SHP77 (cell line): ENCODE measurements around the gene TAS2R40.

Experiments used
- DNase-seq, 2 experiments: peaks; one replicate each; lab custom pipeline; 2025; lab: John Stamatoyannopoulos, UW

The TAS2R40 gene

GRCh38 chr7:143223784-143224183, 1.9 kb downstream of the TAS2R40 start:
- no peak for DNase-seq

DNA sequence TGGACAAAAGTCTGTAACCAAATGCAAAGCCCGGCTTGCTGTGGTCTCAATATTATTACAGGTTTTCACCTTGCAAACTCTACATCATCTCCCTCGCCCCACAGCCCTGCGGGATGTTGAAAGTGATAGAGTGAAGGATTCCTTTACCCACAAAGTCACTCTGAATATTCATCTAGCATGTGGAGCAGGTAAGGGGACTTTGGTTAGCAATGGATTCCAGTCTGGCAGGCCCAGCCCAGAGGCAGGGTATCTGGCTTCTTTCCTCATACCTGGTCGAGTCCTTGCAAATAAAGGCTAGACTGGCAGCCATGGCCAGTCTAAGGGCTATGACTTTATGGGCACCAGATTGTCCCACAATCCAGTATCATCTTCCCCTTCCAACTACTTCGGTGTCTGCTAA, 3.2 kb downstream of the TAS2R40 start:
- no peak for DNase-seq

DNA sequence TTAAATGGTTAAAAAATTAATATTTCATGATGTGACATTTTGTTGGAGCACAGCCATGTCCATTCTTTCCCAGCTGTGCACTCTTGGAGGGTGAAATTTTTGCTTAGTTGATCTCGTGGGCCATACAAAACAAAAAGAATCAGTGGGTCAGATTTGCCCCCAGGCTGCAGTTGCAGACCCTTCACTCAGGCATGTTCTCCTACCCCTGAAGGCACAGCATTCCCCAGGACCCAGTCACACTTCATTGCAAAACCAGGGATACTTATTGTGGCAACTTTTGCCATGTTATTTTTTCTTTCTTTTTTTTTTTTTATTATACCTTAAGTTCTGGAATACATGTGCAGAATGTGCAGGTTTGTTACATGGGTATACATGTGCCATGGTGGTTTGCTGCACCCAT, 6.0 kb downstream of the TAS2R40 start:
- DNase-seq: no peak

- DNase-seq: no peak
These were observed 7.4 kb downstream of the TAS2R40 start for GRCh38 chr7:143229054-143229790.

DNA sequence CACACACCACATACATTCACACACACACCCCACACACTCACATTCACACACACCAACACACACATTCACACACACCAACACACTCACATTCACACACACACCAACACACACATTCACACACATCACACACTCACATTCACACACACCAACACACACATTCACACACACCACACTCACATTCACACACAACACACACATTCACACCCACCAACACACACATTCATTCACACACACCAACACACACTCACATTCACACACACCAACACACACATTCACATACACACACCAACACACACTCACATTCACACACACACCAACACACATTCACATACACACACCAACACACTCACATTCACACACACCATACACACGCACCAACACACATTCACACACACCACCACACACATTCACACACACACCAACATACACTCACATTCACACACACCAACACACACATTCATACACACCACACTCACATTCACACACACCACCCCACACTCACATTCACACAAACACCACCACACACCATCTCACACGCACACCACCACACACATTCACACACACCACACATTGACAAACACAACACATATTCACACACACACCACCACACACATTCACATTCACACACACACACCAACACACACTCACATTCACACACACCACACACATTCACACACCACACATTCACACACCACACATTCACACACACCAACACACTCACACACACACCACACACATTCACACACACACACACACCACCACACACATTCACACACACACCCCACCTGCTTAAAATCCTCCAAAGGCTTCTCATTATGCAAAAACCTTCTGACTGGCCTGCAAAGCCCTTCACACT, 9.0 kb downstream of the TAS2R40 start:
- DNase-seq: no peak

DNA sequence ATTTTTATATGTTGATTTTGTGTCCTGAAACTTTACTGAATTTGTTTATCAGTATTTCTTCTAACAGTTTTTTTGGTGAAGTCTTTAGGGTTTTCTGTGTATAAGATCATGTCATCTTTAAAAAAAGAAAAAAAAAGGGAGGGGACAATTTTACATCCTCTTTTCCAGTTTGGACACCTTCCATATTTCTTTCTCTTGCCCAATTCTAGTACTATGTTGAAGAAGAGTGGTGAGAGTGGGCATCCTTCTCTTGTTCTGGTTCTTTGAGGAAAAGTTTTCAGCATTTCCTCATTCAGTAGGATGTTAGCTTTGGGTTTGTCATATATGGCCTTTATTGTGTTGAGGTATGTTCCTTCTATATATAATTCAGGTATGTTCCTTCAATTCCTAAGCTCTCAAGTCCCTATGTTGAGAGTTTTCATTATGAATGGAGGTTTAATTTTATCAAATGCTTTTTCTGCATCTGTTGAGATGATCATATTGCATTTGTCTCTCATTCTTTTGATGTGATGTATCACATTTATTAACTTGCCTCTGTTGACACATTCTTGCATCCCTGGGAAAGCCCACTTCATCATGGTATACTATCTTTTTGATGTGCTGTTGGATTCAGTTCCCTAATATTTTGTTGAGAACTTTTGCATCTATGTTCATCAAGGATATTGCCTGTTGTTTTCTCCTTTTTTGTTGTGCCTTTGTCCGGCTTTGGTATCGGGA, 12.1 kb downstream of the TAS2R40 start:
- no peak for DNase-seq

GRCh38 chr7:143234533-143234875, 12.7 kb downstream of the TAS2R40 start:
- DNase-seq: no peak

- DNase-seq: no peak
These were observed 13.7 kb downstream of the TAS2R40 start for GRCh38 chr7:143235561-143235960.

DNA sequence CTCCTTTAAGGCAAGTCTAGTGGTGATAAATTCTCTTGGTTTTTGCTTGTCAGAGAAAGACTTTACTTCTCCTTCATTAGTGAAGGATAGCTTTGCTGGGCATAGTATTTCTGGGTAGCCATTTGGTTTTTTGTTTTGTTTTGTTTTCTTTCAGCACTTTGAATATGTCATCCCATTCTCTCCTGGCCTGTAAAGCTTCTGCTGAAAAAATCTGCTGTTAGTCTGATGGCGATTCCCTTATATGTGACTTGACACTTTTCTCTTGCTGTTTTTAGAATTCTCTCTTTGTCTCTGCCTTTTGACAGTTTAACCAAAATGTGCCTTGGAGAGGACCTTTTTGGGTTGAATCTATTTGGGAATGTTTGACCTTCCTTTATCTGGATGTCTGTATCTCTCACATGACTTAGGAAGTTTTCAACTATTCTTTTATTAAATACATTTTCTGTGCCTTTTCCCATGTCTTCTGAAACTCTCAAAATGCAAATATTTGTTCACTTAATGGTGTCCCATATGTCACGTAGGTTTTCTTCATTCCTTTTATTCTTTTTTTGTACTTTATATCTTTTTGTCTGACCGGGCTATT, 14.7 kb downstream of the TAS2R40 start:
- no peak for DNase-seq

DNA sequence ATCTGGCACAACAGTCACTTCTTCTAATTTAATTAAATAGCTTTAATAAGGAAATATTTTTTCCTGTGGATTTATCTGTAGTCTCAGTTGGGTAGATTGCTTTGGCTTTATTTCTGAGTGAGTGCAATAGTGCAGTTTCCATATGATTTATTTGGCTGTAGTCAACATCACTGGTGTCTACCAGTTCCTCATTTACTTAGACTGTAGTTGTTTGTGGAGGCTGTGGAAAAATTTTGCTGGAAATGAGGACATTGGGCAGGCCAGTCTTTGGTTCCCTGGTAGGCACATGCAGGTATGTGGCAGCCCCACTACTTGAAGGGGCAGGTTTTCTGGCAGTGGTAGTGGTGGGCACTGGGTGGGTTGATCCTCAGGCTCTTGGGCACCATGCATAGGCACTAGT, 15.5 kb downstream of the TAS2R40 start:
- DNase-seq: no peak

- no peak for DNase-seq
These were observed 16.6 kb downstream of the TAS2R40 start for GRCh38 chr7:143238289-143238980.

DNA sequence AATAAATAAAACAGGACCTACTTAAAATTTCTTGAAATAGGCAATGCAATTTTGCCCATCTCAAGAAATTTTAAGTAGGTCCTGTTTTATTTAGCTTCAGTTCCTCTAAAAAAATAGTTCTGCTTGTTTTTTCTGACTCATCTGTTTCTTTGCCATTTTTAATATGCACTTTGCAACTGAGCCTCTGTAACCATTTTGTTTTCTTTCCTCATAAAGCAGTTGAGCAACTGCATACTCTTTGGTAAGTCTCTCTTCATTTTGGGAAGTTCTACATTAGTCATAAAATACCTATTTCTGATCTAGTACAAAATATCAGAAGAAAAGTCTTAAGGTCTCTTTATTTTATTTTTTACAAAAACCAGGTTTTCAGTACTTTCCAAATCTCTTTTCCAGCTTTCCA, 18.0 kb downstream of the TAS2R40 start:
- no peak for DNase-seq

GRCh38 chr7:143240291-143241168, 18.7 kb downstream of the TAS2R40 start:
- peak; percentile 34 to 44 for DNase-seq

GRCh38 chr7:143242306-143242705, 20.5 kb downstream of the TAS2R40 start:
- DNase-seq: no peak

DNA sequence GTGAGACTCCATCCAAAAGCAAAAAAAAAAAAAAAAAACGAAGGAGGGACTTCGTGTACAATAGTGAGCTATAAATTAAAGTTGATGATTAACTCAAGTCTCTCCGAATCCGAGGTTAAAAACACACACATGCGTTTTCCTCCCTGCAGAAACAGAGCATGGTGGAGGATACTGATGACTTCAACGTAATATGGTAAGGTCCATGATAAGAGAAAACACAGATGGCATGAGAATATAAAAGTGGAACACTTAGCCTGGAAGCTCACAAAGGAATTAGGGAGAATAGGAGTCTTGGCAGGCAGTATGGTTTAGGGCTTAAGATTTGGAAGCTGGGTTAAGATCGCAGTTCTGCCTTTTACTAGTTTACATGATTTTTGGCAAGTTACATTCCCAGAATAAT, 21.3 kb downstream of the TAS2R40 start:
- DNase-seq: no peak

DNA sequence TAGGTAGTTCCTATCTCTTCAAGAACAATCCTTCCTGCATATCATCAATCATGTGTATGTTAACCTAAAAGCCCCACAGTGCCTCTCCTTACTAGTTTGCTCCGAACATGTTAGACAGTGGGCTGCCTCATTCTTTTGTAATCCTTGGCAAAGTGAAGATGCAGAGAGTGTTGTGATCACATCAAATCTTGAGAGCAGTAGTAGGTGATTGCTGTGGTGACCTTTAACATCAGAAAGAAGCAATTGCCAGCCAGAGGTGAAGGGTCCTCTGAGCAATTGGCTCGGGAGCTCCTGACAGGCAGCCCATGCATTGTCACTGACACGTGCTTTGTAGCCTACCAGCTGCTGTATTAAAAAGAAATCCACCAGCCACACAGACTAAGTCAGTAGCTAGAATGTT, 21.8 kb downstream of the TAS2R40 start:
- DNase-seq: no peak

- DNase-seq: no peak
These were observed 22.5 kb downstream of the TAS2R40 start for GRCh38 chr7:143244321-143244720.

- DNase-seq: no peak
These were observed 23.3 kb downstream of the TAS2R40 start for GRCh38 chr7:143245123-143245522.

DNA sequence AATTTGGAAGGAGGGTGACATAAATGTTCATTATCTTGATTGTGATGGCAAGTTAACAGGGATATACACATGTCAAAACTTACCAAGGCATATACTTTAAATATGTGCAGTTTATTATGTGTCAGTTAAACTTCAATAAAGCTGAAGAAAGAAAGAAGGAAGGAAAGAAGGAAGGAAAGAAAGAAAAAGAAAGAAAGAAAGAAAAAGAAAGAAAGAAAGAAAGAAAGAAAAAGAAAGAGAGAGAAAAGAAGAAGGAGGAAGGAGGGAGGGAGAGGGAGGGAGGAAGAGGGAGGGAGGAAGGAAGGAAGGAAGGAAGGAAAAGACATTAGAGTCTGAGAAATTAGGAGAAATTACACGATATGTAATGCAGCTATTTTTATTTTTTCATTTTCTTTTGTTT, 25.5 kb downstream of the TAS2R40 start:
- DNase-seq: no peak

- DNase-seq: no peak
These were observed 27.0 kb downstream of the TAS2R40 start for GRCh38 chr7:143248761-143249354.
